Measurements from ENCODE around the gene RNF146.

Gene RNF146

GRCh38 chr6:127277878-127278843 lies 11.5 kb downstream of the RNF146 start:
- Histone ChIP-seq H3K36me3 (ENCODE audit: low read depth) (peaks cover 31% of the 10 kb centered on the region), H3K4me1 (ENCODE audit: insufficient read depth, poor library complexity, severe bottlenecking) (no peaks in the 10 kb centered on the region), H3K9me3 (ENCODE audit: severe bottlenecking) (no peaks in the 10 kb centered on the region), H3K27ac (ENCODE audit: poor library complexity, severe bottlenecking) (no peak overlapping the region), H3K4me3 (ENCODE audit: severe bottlenecking) (no peak overlapping the region), H3K27me3 (ENCODE audit: insufficient read depth, poor library complexity, severe bottlenecking) (no peaks in the 10 kb centered on the region)
- DNase-seq (ENCODE audit: low spot score): no peak
- no peak for ATAC-seq (ENCODE audit: low read depth)
- TF ChIP-seq CTCF (IDR thresholded peaks at IDR 0.05; ENCODE audit: poor library complexity, severe bottlenecking): no peak

- ATAC-seq (ENCODE audit: low read depth): no peak
- H3K36me3 ChIP-seq (ENCODE audit: low read depth): peaks cover 46% of the 10 kb centered on the region
Measured at GRCh38 chr6:127279815-127280214, 13.2 kb downstream of the RNF146 start.

GRCh38 chr6:127282184-127282583 lies 15.5 kb downstream of the RNF146 start:
- Histone ChIP-seq H3K36me3 (ENCODE audit: low read depth) (peaks cover 68% of the 10 kb centered on the region), H3K9me3 (ENCODE audit: severe bottlenecking) (no peaks in the 10 kb centered on the region)
- no peak for ATAC-seq (ENCODE audit: low read depth)

More at GRCh38 chr6:127279815-127280214, 13.2 kb downstream of the RNF146 start:
- no peak overlapping the region for H3K27ac ChIP-seq (ENCODE audit: poor library complexity, severe bottlenecking)
- no peaks in the 10 kb centered on the region for H3K4me1 ChIP-seq (ENCODE audit: insufficient read depth, poor library complexity, severe bottlenecking)
- no peaks in the 10 kb centered on the region for H3K27me3 ChIP-seq (ENCODE audit: insufficient read depth, poor library complexity, severe bottlenecking)
- no peaks in the 10 kb centered on the region for H3K9me3 ChIP-seq (ENCODE audit: severe bottlenecking)
- TF ChIP-seq CTCF (IDR thresholded peaks at IDR 0.05; ENCODE audit: poor library complexity, severe bottlenecking): no peak
- no peak for DNase-seq (ENCODE audit: low spot score)
- H3K4me3 ChIP-seq (ENCODE audit: severe bottlenecking): no peak overlapping the region

GRCh38 chr6:127288705-127289104 lies 22.0 kb downstream of the RNF146 start:
- DNase-seq (ENCODE audit: low spot score) (no peak), ATAC-seq (ENCODE audit: low read depth) (no peak)
- Histone ChIP-seq H3K4me3 (ENCODE audit: severe bottlenecking) (no peak overlapping the region), H3K36me3 (ENCODE audit: low read depth) (peaks cover 71% of the 10 kb centered on the region), H3K9me3 (ENCODE audit: severe bottlenecking) (no peaks in the 10 kb centered on the region), H3K4me1 (ENCODE audit: insufficient read depth, poor library complexity, severe bottlenecking) (no peaks in the 10 kb centered on the region), H3K27ac (ENCODE audit: poor library complexity, severe bottlenecking) (no peak overlapping the region), H3K27me3 (ENCODE audit: insufficient read depth, poor library complexity, severe bottlenecking) (no peaks in the 10 kb centered on the region)
- TF ChIP-seq CTCF (IDR thresholded peaks at IDR 0.05; ENCODE audit: poor library complexity, severe bottlenecking): no peak

More at GRCh38 chr6:127282184-127282583, 15.5 kb downstream of the RNF146 start:
- no peaks in the 10 kb centered on the region for H3K27me3 ChIP-seq (ENCODE audit: insufficient read depth, poor library complexity, severe bottlenecking)
- DNase-seq (ENCODE audit: low spot score): no peak
- no peak overlapping the region for H3K27ac ChIP-seq (ENCODE audit: poor library complexity, severe bottlenecking)
- no peaks in the 10 kb centered on the region for H3K4me1 ChIP-seq (ENCODE audit: insufficient read depth, poor library complexity, severe bottlenecking)
- no peak for TF ChIP-seq CTCF (IDR thresholded peaks at IDR 0.05; ENCODE audit: poor library complexity, severe bottlenecking)
- no peak overlapping the region for H3K4me3 ChIP-seq (ENCODE audit: severe bottlenecking)

- no peaks in the 10 kb centered on the region for H3K27me3 ChIP-seq (ENCODE audit: insufficient read depth, poor library complexity, severe bottlenecking)
- no peak overlapping the region for H3K4me3 ChIP-seq (ENCODE audit: severe bottlenecking)
- no peaks in the 10 kb centered on the region for H3K4me1 ChIP-seq (ENCODE audit: insufficient read depth, poor library complexity, severe bottlenecking)
- H3K9me3 ChIP-seq (ENCODE audit: severe bottlenecking): no peaks in the 10 kb centered on the region
- no peak for TF ChIP-seq CTCF (IDR thresholded peaks at IDR 0.05; ENCODE audit: poor library complexity, severe bottlenecking)
- H3K36me3 ChIP-seq (ENCODE audit: low read depth): peaks cover 60% of the 10 kb centered on the region
- ATAC-seq (ENCODE audit: low read depth) (no peak), DNase-seq (ENCODE audit: low spot score) (no peak)
- H3K27ac ChIP-seq (ENCODE audit: poor library complexity, severe bottlenecking): no peak overlapping the region
Measured at GRCh38 chr6:127289934-127290333, 23.3 kb downstream of the RNF146 start.
